HG02943 (cell line): Measurements from ENCODE around the gene RNF213.

Experiments used
- ATAC-seq: cut with Tn5 transposase; IDR thresholded peaks from one replicate; pipeline ENCODE4 v1.9.1; 2021; ENCODE audit warnings: mild to moderate bottlenecking, low read depth, moderate library complexity; ENCODE audit not compliant: unreplicated experiment

The RNF213 gene

GRCh38 chr17:80443498-80443897 lies 182.8 kb downstream of the RNF213 start:
- ATAC-seq = no peak

- ATAC-seq = no peak
Measured at GRCh38 chr17:80443916-80444643, 183.4 kb downstream of the RNF213 start.

- ATAC-seq = no peak
Measured at GRCh38 chr17:80444644-80444979, 184.0 kb downstream of the RNF213 start.

GRCh38 chr17:80445007-80445725 lies 184.5 kb downstream of the RNF213 start:
- no peak for ATAC-seq

- no peak for ATAC-seq
Measured at GRCh38 chr17:80445726-80446110, 185.1 kb downstream of the RNF213 start.

- ATAC-seq = no peak
Measured at GRCh38 chr17:80446645-80447405, 186.2 kb downstream of the RNF213 start.

GRCh38 chr17:80447790-80448189 lies 187.1 kb downstream of the RNF213 start:
- no peak for ATAC-seq
